Right lung (tissue), 5 donors: Measurements from ENCODE around the gene MAD1L1. TPM values are rescaled to one million over a fixed set of nuclear protein-coding genes. Genes with fewer than 3 reads are reported as not detected.
"Not testable (repeated sequence)": the region's sequence is repeated elsewhere in the genome, so short reads cannot be mapped to it uniquely, and the experiment has no call there.

Experiments used
- DNase-seq, 2 donors: peaks; one replicate each; pipeline ENCODE4 v3.0.0-alpha.2; 2013
- polyA plus RNA-seq, 5 donors: library from polyadenylated mRNA; unstranded; fragments of 120-200 nt; gene quantifications; one replicate each; pipeline versions ENCODE4 v1.2.1 to v1.2.3, GENCODE V29; 2013; ENCODE audit warnings: inconsistent platforms in 1 of 5, low replicate concordance in 1 of 5; ENCODE audit not compliant: insufficient read length in 5 of 5, insufficient read depth in 1 of 5

Gene MAD1L1
- polyA plus RNA-seq, 5 donors: 15.5 to 26.8 (median 23.1) TPM

GRCh38 chr7:1974290-1975101 lies 258.2 kb downstream of the MAD1L1 start:
- DNase-seq: no peak

- no peak for DNase-seq
Observed at GRCh38 chr7:1973321-1974251, 259.2 kb downstream of the MAD1L1 start.

GRCh38 chr7:1972744-1973143 lies 260.0 kb downstream of the MAD1L1 start:
- DNase-seq: no peak

- DNase-seq: no peak
Observed at GRCh38 chr7:1971946-1972654, 260.6 kb downstream of the MAD1L1 start.

- no peak for DNase-seq
Observed at GRCh38 chr7:1970895-1971294, 261.9 kb downstream of the MAD1L1 start.

GRCh38 chr7:1970285-1970660 lies 262.5 kb downstream of the MAD1L1 start:
- not testable (repeated sequence) for DNase-seq

GRCh38 chr7:1969459-1970284 lies 263.1 kb downstream of the MAD1L1 start:
- DNase-seq: no peak

- DNase-seq: no peak
Observed at GRCh38 chr7:1968397-1969111, 264.2 kb downstream of the MAD1L1 start.

GRCh38 chr7:1967512-1968396 lies 265.0 kb downstream of the MAD1L1 start:
- no peak for DNase-seq

GRCh38 chr7:1966631-1967200 lies 266.0 kb downstream of the MAD1L1 start:
- DNase-seq: no peak

GRCh38 chr7:1965579-1966294 lies 267.0 kb downstream of the MAD1L1 start:
- DNase-seq: no peak

GRCh38 chr7:1964913-1965578 lies 267.7 kb downstream of the MAD1L1 start:
- no peak for DNase-seq

- no peak for DNase-seq
Observed at GRCh38 chr7:1964211-1964912, 268.4 kb downstream of the MAD1L1 start.

- no peak for DNase-seq
Observed at GRCh38 chr7:1963575-1963974, 269.2 kb downstream of the MAD1L1 start.

GRCh38 chr7:1961701-1962276 lies 271.0 kb downstream of the MAD1L1 start:
- DNase-seq: no peak

GRCh38 chr7:1959305-1959704 lies 273.4 kb downstream of the MAD1L1 start:
- no peak for DNase-seq
